Activated CD4-positive, alpha-beta T cell treated with anti-CD3 and anti-CD28 coated beads for 4 hours (primary cell): Measurements from ENCODE around the gene C10orf90.

Experiments used
- DNase-seq, 2 donors: peaks; one replicate each; pipeline ENCODE4 v3.0.0-alpha.2; 2020

Gene C10orf90

DNA sequence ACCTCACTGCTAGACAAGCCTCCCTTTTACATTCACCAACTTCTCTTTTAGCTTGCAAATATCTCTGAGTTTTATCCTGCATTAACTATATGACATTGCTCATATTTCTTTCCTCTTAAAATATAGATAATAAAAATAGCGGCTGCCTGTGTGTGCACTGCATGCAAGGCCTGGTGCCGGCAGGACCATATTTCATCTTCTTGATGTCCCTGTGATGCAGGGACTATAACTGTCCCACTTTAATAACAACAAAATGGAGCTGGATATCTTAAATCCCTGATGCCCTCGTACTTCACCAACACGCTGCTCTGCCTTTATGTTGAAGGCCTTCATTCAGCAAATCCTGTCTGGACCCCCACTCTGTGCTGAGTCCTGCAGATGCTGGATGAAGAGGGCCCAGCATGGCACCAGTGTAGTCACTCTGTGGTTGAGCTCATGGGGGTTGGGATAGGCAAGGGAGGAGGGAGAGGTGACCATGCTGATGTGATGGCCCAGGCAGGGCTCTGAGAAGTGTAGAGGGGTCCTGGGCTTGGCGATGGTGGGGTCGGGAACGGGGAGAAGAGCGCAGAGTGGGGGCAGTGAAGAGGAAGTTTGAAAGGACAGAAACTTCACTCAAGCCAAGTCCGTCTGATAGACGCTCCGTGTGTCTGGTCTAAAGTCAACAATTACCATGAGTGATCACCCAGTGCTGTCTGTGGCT lies 40.4 kb downstream of the C10orf90 start:
- DNase-seq, result no peak

DNA sequence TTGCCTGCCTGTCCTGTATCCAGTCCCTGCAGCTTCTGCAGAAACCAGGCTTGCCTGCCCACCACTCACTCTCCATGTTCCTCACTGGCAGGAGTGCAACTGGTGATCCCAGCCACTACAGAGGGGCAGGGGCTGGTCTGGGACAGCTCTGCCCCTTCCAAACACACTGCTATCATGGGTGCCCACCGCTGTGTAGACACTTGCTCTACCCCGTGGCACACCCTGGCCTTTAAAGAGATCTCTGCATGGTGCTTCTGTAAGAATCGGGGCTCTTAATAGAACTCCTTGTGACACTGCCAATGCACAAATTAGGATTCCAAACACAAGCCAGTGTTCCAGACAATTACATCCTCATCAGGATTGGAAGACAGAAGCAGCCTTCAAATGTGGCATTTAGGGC lies 41.7 kb downstream of the C10orf90 start:
- no peak for DNase-seq

DNA sequence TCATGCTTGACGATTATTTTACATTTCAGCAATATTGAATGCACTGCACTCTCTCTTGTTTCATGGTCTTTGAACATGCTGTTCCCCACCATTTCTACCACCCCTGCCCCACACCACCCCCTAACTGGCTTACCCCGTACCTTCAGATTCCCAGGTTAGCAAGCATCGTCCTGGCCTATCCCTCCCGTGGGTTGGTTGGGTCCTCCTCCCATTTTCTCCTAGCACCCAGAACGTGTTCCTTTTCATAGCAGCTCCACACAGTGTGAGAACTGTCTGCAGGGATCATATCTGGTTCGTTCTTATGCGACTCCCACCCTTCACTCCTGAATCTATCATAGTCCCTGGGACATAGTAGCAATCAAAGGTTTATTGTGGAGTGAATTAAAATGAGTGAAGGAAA lies 48.6 kb downstream of the C10orf90 start:
- DNase-seq, result no peak

DNA sequence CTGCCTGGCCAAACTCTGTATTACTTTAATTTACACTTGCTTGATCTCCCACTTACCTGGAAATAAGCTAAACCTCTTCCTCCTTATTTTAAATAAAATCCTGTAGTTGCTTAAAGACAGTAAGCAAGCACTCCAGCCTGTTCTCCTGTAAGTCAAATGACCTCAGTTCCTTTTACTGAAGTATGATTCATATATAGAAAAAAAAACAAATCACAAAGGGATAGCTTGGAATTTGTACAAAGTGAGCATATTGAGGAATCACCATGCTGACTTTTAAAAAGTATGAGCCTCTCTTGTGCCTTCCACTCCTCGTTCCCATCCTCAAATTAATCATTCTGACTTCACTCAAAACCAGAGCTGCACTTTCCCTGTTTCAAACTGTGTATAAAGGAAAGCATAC lies 52.0 kb downstream of the C10orf90 start:
- no peak for DNase-seq

DNA sequence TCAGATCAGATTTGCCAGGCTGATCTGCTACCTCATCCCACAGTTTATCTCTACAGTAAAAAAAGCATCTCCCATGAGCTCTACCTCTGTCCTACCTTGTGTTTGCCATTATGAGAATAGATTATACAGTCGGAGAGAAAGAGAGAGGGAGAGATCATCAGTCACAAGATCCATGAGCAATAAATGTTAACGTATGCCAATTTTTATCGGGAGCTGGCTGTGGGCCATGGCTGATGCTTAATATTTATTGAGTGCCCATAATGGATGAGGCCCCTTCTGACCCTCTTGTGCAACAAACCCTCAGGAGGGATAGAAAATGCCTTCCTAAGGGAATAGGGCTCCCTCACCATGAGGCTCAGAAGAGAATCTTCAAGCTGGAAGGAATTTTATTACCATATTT lies 52.8 kb downstream of the C10orf90 start:
- no peak for DNase-seq

DNA sequence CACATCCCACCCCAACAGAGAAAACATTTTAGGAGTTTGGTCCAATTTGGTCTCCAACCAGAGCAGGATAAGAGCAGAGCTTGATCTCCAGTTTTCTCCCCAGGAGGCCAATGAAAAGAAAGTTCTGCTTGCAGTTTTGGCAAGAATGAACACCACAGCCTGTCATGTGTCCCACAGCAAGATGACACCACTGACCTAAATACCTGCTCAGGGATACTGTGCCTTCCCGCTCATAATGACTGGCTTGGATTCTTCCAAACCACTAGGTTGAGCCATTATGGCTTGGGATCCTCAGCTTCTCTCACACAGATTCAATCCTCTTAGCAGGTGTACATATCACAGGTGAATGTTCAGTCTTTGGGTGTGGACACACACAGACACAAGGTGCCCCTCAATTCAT lies 53.3 kb downstream of the C10orf90 start:
- no peak for DNase-seq

DNA sequence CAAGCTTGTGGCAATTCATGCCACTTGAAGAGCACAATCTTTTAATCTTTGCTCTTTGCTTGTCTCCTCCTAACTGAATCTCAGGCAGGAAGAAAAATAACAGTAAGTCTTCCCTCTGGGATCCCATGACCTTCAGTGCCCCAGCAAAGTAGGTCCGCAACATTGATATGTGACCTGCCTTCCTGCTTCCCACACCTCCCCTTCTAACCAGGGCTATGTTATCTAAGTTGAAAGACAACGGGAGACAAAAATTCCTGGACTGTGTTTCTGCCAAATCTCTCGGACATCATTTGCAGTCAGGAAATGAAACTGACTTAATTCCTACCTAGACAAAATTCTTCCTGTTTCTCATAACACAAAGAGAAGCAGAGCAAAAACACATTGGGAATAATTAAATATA lies 53.8 kb downstream of the C10orf90 start:
- DNase-seq, result no peak

DNA sequence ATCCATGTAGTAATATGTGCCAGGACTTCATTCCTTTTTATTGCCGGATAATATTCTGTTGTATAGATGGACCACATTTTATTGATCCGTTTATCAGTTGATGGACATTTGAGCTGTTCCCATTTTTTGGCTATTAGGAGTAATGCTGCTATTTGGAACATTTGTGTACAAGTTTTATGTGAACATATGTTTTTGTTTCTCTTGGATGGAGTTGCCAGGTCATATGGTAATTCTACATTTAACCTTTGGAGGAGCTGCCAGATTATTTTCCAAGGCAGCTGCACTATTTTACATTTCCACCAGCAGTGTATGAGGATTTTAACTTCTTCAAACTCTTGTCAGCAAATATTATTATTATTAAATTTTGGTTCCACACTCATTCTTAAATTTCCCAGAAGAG lies 59.2 kb downstream of the C10orf90 start:
- no peak for DNase-seq

DNA sequence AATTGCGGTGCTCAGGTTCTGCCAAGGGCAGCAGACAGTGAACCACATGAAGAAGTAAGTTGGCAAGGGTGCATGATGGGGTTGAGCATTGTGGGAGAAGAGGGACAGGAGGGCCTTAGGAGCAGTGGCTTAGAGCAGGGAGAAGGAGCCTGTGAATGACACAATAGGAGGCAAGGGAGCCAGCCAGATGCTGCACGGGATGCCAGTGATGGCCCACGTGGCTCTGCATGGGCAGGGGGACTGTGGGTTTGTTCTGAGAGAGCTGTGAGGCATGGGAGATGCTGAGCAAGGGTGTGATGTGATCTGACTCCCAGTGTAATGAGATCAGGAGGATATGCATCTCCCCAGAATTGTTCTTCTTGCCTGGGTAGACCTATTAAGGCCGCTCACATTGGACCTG lies 60.9 kb downstream of the C10orf90 start:
- no peak for DNase-seq

DNA sequence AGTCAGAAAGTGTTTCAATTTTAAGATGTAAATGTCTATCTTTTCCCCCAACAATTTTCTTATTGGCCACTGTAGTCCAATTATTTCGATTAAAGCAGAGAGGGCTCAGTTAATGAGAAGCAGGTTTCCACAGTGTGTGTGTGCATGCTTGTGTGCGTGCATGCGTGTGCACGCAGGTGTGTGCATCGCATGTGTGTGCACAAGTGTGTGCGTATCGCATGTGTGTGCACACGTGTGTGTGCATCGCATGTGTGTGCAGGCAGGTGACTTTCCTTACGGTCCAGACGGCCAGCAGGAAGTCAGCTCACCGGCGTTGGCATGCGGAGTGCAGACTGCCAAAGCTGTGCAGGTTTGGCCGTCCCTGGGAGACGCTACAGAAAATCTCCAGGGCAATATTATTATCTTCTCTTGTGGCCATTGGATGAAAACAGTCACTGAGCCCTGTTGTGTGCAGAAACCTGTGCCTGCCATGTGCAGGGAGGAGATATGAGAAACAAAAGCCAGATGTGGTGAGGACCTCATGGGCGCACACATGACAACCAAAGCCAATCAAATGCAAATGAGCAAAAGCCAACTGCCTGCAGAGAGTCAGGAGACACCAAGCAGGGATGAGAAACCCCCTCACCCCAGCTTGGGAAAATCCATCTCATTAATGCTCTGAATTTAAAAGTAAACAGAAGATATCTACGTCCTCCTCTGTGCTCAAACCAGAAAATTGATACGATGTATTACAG lies 70.4 kb downstream of the C10orf90 start:
- no peak for DNase-seq

DNA sequence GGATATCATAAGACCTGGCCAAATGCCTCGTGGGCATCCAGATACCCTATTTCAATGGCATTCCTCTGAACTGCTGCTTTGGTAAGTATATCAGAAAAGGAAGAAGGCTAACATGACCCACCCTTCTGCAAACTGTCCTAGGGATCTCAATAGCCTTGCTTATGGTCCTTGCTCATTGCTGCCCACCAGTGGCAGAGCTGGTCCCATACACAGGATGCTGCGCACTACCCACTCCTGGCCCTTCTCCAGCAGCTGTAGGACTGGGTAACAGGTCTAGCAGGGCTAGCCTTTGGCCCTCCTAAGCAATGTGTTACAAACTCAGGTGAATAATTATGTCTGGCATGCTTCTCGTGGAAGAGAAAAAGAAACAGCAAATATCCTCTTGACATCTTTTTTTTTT lies 72.5 kb downstream of the C10orf90 start:
- DNase-seq, result no peak

DNA sequence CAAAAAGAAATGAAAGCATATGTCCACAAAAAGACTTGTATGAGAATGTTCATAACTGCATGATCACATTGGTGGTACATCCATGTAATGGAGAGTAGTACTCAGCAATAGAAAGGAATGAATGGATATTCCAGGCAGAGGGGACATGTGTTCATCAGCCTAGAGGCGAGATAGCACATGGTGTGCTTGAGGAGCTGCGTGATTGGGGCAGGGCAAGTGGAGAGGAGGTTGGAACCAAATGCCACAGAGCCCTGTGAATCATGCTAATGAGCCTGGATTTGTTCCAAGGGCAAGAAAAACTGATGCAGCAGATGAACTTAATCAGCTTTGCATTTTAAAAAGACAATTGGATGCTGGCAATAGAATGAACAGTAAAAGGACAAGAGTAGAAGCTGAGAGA lies 73.3 kb downstream of the C10orf90 start:
- DNase-seq, result no peak

DNA sequence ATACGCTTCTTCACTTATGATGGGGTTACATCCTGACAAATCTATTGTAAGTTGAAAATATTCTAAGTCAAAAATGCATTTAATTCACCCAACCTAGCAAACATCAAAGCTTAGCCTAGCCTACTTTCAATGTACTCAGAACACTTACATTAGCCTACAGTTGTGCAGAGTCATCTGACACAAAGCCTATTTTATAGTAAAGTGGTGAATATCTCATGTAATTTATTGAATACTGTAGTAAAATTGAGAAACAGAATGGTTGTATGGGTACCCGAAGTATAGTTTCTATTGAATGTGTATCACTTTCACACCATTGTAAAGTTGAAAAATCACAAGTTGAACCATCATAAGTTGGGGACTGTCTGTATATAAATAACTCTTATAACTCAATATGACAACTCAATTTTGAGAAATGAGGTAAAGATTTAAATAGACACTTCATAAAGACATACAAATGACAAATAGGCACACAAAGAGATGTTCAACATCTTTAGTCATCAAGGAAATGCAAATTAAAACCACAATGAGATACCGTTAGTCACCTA lies 73.9 kb downstream of the C10orf90 start:
- no peak for DNase-seq

DNA sequence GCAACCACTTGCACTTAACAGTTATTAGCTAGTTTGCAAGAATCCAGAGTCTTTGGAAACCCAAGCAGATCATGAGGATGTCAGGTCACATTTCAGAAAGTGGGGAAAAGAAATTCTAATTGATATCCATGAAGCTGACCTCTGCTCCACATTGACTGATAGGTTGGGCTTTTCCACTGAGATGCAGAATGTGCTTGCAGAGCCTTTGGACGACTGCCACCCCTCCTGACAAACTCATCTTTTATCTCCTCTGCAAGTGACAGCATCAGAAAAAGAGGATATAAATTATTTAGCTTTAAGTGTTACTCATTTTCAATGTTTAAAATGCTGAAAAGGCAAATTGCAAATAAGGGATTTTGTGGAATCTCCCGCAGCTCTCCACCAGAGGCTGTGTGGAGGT lies 75.3 kb downstream of the C10orf90 start:
- DNase-seq, result no peak

DNA sequence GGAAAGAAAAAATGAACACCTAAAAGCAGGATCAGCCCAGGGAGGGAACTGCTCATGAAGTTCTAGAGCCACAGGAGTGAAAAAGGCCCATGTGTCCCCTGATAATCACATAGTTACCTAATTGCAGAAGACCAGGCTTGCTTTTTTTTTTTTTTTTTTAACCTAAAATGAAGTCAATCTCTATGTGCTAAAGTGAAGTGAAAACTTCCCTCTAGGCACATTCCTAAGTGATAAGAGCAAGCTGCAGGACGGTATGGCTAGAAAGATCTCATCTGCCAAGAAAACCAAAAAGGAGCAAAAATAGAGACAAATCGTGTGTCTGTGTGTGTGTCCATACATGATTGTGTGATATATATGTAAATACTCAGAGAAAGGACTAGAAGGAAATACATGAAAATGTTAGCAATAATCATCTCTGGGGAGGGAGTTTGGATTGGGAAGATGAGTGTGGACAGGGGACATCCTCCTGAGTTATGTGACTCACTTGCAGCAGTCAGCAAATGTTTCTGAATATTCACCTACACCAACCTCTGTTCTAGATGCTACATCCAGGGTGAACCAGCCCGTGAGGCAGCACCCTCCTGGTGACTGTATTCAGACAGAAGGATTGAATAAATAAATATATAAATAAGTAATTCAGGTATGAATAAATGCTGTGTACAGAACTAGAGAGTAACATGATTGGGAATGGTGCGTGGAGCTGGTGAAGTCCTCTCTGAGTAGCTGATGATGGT lies 76.4 kb downstream of the C10orf90 start:
- no peak for DNase-seq

DNA sequence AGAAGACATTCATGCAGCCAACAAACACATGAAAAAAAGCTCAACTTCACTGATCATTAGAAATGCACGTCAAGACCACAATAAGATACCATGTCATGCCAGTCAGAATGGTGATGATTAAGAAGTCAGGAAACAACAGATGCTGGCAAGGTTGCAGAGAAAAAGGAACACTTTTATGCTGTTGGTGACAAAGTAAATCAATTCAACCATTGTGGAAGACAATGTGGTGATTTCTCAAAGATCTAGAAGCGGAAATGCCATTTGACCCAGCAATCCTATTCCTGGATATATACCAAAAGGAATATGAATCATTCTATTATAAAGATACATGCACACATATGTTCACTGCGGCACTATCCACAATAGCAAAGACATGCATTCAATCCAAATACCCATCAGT lies 77.6 kb downstream of the C10orf90 start:
- DNase-seq, result no peak

DNA sequence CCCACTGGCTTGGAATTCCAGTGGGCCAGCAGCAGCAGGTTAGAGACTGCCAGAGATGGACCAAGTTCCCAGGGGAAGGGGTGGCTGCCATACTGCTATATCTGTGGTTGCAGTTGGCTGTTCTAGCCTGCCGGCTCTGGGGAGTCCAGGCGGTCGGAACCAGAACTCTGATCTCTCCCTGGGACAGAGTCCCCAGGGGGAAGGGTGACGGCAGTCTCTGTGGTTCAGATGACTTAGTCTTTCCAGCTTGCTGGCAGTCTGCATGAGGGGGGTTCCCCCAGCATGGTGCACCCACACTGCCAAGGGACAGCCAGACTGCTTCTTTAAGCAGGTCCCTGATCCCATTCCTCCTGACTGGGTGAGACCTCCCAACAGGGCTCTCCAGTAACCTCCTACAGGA lies 82.5 kb downstream of the C10orf90 start:
- no peak for DNase-seq

DNA sequence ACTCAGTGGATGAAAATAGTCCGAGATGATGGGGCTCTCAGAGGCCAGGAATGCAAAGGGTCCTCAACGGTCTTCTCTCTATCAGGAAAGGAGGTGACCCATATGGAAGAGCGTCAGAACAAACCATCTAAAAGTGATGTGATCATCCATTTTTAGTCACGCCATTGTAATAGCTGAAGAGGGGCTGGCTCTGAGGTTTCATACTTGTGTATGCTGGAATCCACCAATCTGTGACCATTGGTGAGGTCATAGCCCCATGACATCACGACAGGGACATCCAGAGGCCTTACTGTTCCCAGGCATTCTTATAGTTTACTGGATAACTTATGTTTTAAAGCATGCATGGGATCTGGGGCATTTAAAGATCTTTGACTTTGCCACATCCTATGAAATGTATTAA lies 83.6 kb downstream of the C10orf90 start:
- no peak for DNase-seq

DNA sequence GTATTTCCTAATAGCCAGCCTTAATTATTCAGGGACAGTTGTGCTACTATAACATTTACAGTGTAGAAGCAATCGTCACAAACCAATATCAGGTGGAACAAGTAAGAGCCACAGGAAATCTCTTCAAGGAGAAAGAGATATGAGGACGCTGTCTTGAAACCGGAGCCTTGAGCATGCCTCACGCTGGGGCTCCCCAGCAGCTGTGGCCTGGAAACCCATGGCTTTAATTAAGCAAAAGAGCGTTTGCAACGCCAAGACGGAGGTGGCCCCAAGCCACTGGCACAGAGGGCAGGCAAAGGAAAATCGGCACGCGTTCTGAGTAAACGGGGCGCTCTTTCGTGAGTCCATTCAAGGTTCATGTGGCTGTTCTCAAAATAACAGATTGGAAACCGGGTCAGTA lies 84.4 kb downstream of the C10orf90 start:
- no peak for DNase-seq

DNA sequence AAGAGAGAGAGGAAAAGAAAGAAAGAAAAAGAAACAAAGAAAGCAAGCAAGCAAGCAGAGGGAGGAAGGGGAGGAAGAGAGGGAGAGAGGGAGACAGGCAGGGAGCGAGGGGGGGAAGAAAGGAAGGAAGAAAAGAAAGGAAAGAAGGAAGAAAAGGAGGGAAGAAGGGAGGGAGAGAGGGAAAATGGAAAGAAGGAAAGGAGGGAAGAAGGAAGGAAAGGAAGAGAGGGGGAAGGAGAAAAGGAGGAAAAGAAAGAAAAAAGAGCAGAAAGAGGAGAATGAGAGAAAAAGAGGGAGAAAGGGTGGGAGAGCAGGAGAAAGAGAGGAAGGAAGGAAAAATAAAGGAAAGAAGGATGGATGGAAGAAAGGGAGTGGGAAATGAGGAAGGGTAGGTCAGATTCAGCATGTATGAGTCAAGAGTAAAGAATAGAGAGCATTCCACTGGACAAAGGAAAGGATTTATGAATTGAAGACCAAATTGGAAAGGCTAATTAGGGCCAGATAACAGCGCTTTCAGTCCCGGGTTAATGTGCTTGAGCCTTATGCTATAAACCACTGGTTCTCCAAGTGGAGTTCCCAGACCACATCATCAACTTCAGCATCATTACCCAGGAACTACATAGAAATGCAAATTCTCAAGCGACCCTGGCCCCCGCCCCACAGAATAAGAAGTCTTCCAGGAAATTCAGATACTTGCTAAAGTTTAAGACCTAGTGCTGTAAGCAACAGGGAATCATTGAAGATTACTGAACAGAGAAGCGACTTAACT lies 85.1 kb downstream of the C10orf90 start:
- DNase-seq, result no peak

DNA sequence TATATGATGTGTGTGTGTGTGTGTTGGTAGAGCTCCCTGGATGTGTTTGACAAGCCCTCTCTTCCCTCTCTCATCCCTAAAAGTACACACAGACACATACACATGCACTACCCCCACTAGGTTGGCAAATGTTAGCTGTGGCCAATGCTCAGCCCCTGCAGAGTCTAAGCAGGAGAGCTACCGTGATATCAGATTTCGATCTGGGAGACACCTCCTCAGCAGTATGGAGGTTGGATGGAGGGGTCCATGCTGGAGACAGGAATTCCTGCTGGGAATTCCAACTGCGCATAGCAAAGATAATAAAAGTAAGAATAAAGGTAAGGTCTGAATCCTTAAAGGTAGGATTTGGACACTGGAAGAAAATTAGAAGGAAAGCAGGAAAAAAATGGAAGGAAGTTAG lies 85.7 kb downstream of the C10orf90 start:
- no peak for DNase-seq

DNA sequence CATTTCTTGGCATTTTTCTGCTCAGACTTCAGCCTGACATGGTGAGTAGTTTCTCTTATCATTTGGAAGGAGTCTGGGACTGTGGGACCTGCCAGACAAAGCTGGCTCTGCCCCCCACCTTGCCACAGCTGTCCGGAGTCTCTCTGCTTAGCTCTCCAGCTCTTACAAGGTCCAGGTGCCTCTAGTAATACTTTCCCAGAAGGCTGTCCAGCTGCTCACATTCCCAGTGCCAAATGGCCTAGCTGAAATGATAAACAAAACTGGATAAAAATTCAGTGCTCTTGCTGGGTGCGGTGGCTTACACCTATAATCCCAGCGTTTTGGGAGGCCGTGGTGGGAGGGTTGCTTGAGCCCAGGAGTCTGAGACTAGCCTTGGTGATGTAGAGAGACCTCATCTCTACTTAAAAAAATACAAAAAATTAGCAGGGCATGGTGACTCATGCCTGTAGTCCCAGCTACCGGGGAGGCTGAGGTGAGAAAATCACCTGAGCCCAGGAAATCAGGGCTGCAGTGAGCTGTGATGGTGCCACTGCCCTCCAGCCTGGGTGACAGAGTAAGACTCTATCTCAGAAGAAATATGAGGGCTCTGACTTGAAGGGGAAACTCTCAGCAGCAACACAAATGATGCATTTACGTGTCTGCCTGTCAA lies 86.8 kb downstream of the C10orf90 start:
- DNase-seq, result no peak

DNA sequence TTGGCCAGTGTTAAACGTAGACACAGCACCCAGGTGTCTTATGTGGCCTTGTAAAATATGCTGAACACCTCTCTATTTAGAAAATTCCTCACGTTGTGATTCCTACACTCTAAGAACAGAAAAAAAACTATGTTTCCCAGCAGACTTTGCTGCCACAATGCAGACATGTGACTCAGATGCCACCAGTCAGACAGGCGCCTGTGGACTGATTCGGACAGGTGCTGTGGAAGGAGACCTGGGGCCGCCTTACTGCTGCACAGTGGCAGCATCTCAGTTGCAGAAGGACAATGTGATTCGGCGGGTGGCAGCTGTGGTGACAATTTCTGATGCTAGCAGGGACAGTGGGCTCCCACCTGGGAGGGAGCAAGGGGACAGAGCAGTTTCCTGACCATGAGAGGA lies 88.8 kb downstream of the C10orf90 start:
- DNase-seq, result no peak
